Bronchial epithelial cell (primary cell): ENCODE measurements around the gene WDCP. TPM values are rescaled to one million over a fixed set of nuclear protein-coding genes. Genes with fewer than 3 reads are reported as not detected.

ENCODE experiments used
- DNase-seq: peaks from one replicate; pipeline ENCODE4 v3.0.0-alpha.2; 2010; ENCODE audit warnings: low read depth
- FAIRE-seq: peaks from 2 replicates; lab custom pipeline; 2011; peaks lifted over from hg19 to GRCh38; lab: Jason Lieb, UNC
- H3K27me3 ChIP-seq: 2 replicates; pipeline ENCODE4 v1.5.1; 2011; ENCODE audit warnings: low read length; ENCODE audit not compliant: control insufficient read depth, insufficient read depth
- H3K36me3 ChIP-seq: 2 replicates; pipeline ENCODE4 v1.5.1; 2011; ENCODE audit warnings: low read length; ENCODE audit not compliant: control insufficient read depth, insufficient read depth
- H3K4me3 ChIP-seq: 2 replicates; pipeline ENCODE4 v1.5.1; 2011; ENCODE audit warnings: mild to moderate bottlenecking, low read depth, low read length, control low read depth
- total RNA-seq: library from RNA; depleted of rRNA; stranded (reverse); fragments of >200 nt; gene quantifications from 2 replicates; pipeline ENCODE4 v1.2.1, GENCODE V29; 2014
- TF ChIP-seq, protein P1 (sequence below): IDR thresholded peaks from 2 replicates; pipeline ENCODE4 v1.5.1; 2011; ENCODE audit warnings: mild to moderate bottlenecking, moderate library complexity, low read length, control low read depth, inconsistent platforms; ENCODE audit not compliant: insufficient read depth, severe bottlenecking

The WDCP gene
- total RNA-seq, 1 donor from 2014 or later: 7.1 TPM

DNA sequence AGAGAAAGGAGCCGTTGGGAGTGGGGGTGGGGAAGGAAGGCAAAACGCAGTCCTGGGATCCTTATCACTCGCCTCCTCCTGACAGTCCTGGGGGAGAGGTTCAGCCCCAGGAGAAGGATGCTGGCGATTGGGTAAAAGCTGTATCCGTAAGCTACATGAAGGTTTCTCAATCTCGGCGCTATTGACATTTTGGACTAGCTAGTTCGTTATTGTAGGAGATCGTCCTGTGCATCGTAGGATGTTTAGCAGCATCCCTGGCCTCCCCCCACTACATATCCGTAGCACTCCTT is 38.0 kb upstream of the WDCP start:
- Histone ChIP-seq H3K4me3 (peak overlapping the region; percentile 77), H3K36me3 (peaks cover 14% of the 10 kb centered on the region), H3K27me3 (no peaks in the 10 kb centered on the region)
- FAIRE-seq: no peak
- peak; percentile 36 for DNase-seq
- TF ChIP-seq, protein P1, sequence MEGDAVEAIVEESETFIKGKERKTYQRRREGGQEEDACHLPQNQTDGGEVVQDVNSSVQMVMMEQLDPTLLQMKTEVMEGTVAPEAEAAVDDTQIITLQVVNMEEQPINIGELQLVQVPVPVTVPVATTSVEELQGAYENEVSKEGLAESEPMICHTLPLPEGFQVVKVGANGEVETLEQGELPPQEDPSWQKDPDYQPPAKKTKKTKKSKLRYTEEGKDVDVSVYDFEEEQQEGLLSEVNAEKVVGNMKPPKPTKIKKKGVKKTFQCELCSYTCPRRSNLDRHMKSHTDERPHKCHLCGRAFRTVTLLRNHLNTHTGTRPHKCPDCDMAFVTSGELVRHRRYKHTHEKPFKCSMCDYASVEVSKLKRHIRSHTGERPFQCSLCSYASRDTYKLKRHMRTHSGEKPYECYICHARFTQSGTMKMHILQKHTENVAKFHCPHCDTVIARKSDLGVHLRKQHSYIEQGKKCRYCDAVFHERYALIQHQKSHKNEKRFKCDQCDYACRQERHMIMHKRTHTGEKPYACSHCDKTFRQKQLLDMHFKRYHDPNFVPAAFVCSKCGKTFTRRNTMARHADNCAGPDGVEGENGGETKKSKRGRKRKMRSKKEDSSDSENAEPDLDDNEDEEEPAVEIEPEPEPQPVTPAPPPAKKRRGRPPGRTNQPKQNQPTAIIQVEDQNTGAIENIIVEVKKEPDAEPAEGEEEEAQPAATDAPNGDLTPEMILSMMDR: no peak

DNA sequence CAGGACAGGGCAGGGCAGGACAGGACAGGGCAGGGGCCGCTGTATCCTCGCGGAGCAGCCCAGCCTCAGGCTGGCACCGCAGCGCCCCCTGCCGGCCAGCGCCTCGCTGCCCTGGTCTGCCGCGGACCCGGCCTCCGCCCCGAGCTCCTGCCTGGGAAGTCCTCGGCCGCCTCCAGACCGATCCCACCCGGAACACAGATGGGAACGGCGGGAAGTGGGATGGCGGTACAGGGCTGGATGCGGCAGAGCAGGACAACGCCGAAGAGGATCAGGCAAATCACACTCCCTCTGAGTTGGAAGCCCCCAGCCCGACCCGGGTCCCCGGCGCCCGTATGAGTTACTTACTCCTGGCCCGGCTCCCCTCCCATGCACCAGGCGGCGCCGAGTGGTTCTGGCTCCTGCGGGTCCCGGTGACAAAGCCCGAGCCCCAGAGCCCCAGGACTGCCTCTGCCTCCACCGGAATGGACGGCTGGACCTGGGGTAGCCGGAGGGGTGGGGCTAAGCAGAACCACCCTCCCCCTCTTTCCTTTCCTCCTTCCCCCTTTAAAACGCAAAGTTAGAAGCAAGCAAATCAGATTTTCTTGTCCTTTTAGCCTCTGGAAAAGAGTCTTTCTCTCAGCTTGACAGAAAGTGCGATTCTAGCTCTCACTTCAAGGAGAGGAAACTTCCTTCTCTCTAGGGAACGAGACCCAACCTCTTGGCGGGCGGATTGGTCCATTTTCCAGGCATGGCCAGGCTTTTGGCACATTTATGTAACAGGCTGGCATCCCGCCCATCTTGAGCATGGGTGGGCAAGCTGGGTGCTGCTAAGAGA is 37.4 kb upstream of the WDCP start, which contains the start of gene TP53I3:
Gene TP53I3, minus strand, starts transcription at position 449 of the 814 bp plus-strand sequence. CDS start 508 bp downstream, outside the sequence.
- peaks cover 14% of the 10 kb centered on the region for H3K36me3 ChIP-seq
- TF ChIP-seq, protein P1: peak; percentile 90
- H3K4me3 ChIP-seq: peak within 1 kb of the TSS; percentile 77
- DNase-seq (peak; percentile 69), FAIRE-seq (no peak)
- H3K27me3 ChIP-seq: no peaks in the 10 kb centered on the region

DNA sequence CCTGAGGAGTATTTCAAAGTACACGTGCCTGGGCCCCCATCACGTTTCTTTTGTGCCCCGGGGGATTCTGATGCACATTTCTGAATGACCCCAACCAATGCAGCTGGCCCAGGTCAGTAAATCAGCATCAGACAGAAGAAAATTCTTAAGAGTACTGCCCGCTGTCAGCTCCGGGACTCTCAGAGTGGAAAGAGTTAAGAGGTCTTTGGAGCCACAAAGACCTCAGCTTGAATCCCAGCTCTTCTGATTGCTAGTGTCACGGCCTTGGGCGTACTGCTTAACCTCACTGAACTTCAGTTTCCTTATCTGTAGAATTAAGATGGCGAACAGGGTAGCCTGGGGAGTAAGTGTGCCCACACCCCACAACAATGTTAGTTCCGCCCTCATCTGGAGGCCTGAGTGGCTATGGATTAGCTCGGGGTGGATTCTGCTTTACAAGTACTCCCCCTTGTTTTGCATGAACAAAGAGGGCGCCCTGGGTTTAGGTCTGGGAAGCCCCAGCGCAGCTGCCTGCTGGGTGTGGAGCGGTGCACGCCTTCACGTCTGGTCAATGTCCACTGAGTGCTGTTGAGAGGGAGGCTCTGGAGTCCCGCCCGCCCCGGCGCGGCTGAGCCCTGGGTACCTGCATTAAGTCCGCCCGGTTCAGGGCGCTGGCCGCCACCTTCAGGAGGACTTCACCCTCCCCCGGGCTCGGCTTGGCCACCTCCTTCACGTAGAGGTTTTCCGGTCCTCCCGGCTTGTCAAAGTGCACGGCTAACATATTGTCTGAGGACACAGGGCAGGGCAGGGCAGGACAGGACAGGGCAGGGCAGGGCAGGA is 36.6 kb upstream of the WDCP start:
- peak overlapping the region; percentile 77 for H3K4me3 ChIP-seq
- H3K27me3 ChIP-seq: no peaks in the 10 kb centered on the region
- peaks cover 14% of the 10 kb centered on the region for H3K36me3 ChIP-seq
- no peak for FAIRE-seq
- TF ChIP-seq, protein P1: no peak
- DNase-seq: peak; percentile 84

DNA sequence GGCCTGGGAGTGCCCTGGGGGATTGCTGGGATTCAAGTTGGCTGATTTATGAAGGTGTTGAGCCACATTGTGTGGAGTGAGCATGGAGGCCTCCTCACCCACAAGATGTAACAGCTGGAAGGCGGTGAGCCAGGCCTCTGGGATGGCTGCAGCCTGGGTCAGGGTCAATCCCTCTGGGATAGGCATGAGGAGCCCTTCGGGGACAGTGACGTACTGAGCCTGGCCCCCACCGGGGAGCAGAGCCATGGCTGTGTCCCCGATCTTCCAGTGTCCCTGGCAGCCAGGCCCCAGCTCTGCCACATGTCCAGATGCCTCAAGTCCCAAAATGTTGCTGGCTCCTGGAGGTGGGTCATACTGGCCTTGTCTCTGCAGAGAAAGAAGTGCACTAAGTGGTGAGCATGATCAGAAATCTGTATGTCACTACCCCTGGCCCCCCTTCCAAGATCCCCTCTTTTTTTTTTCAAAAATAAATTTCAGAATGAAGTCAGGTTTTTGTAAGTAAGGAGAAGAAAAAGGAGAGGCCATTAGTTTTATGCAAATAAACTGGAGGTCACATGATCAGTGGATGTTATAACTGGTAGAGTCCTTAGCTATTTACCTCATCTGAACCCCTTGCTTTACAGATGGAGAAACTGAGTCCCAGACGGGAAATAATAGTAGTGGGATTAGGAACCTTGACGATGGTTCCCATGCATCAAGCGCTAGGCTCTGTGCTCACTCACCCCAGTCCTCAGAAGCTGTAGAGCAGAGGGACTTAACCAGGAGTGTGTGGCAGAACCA is 35.8 kb upstream of the WDCP start:
- TF ChIP-seq, protein P1: no peak
- H3K27me3 ChIP-seq: no peaks in the 10 kb centered on the region
- H3K36me3 ChIP-seq: peaks cover 14% of the 10 kb centered on the region
- DNase-seq (no peak), FAIRE-seq (no peak)
- H3K4me3 ChIP-seq: peak overlapping the region; percentile 77

DNA sequence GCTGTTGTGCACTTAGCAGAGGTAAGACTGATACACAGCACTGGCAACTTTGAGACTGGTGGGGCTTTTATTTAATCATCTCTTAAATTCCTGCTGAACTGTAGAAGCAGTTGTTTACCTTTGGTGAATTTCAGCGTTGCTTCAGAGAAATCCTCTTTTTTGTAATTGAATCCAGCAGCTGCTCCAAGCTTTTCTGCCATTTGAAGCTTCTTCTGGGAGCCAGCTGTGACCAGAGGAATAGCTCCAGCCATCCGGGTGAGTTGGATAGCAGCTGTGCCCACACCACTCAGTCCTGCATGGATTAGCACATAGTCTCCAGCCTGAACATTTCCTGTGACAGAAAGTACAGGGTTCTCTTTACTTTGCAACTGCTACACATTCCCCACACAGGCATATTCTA is 33.5 kb upstream of the WDCP start:
- no peak overlapping the region for H3K4me3 ChIP-seq
- FAIRE-seq (no peak), DNase-seq (no peak)
- no peaks in the 10 kb centered on the region for H3K27me3 ChIP-seq
- TF ChIP-seq, protein P1: no peak
- peaks cover 14% of the 10 kb centered on the region for H3K36me3 ChIP-seq
